ENCODE results near the gene RGS7BP. TPM values are rescaled to one million over a fixed set of nuclear protein-coding genes. Genes with fewer than 3 reads are reported as not detected.
A peak's percentile ranks its signal among the peaks of the same experiment; 100 is the strongest.

The RGS7BP gene
- 1 to 10 TPM; 2.0 to 5.1 TPM for total RNA-seq
- long read RNA-seq, full-length matches to known transcripts = 1 of 1 reads
- long read RNA-seq, partial matches to known transcripts = 0 of 1 reads
- long read RNA-seq, other reads (novel, unspliced or antisense) = 0 of 1 reads

GRCh38 chr5:64505769-64506566, at the start of gene RGS7BP:
Gene RGS7BP (plus strand): TSS chr5:64506015. CDS start chr5:64506625, 610 bp downstream.
- ATAC-seq (peak; percentile 90 to 96), DNase-seq (peak; percentile 48)
- intact Hi-C loops (cut with DNase I) = loop anchor here (5.0 to 10.0 kb wide), 2 partner anchors 89 to 359 kb away; no protein-coding TSS in a partner anchor

GRCh38 chr5:64457846-64458245, 48.0 kb upstream of the RGS7BP start:
- intact Hi-C loops (cut with DNase I) = no loop called here
- ATAC-seq = no peak

GRCh38 chr5:64458948-64459347, 46.9 kb upstream of the RGS7BP start:
- ATAC-seq (no peak), DNase-seq (no peak)
- intact Hi-C loops (cut with DNase I) = no loop called here

More at GRCh38 chr5:64457846-64458245, 48.0 kb upstream of the RGS7BP start:
- DNase-seq = no peak

- ATAC-seq (no peak), DNase-seq (no peak)
- intact Hi-C loops (cut with DNase I) = no loop called here
These were observed 43.4 kb upstream of the RGS7BP start for GRCh38 chr5:64462391-64462790.

- DNase-seq = no peak
- ATAC-seq = no peak
- intact Hi-C loops (cut with DNase I) = no loop called here
These were observed 19.7 kb upstream of the RGS7BP start for GRCh38 chr5:64486163-64486562.

GRCh38 chr5:64487283-64487682, 18.5 kb upstream of the RGS7BP start:
- no peak for ATAC-seq
- DNase-seq = no peak
- intact Hi-C loops (cut with DNase I) = no loop called here

- no peak for ATAC-seq
- no peak for DNase-seq
These were observed 16.0 kb upstream of the RGS7BP start for GRCh38 chr5:64489857-64490256.

GRCh38 chr5:64497386-64497785, 8.4 kb upstream of the RGS7BP start:
- ATAC-seq = peak in 1 of 2 donors; percentile 81

More at GRCh38 chr5:64489857-64490256, 16.0 kb upstream of the RGS7BP start:
- intact Hi-C loops (cut with DNase I) = no loop called here

GRCh38 chr5:64502196-64502595, 3.6 kb upstream of the RGS7BP start:
- DNase-seq (no peak), ATAC-seq (no peak)
- intact Hi-C loops (cut with DNase I) = loop anchor here (10.0 kb wide), 1 partner anchor 93 kb away; no protein-coding TSS in a partner anchor

More at GRCh38 chr5:64497386-64497785, 8.4 kb upstream of the RGS7BP start:
- intact Hi-C loops (cut with DNase I) = no loop called here
- DNase-seq = no peak

GRCh38 chr5:64506567-64507263, 900 bp downstream of the RGS7BP start:
- ATAC-seq (peak; percentile 13 to 24), DNase-seq (no peak)
- intact Hi-C loops (cut with DNase I) = loop anchor here (5.0 to 10.0 kb wide), 2 partner anchors 88 to 359 kb away; no protein-coding TSS in a partner anchor

GRCh38 chr5:64507264-64507605, 1.4 kb downstream of the RGS7BP start:
- intact Hi-C loops (cut with DNase I) = loop anchor here (5.0 to 10.0 kb wide), 2 partner anchors 88 to 360 kb away; no protein-coding TSS in a partner anchor
- DNase-seq = no peak
- peak in 1 of 2 donors; percentile 1 for ATAC-seq

GRCh38 chr5:64509828-64510227, 4.0 kb downstream of the RGS7BP start:
- intact Hi-C loops (cut with DNase I) = loop anchor here (5.0 to 10.0 kb wide), 2 partner anchors 85 to 363 kb away; no protein-coding TSS in a partner anchor
- DNase-seq = no peak
- ATAC-seq = no peak

- ATAC-seq (peak in 1 of 2 donors; percentile 38), DNase-seq (no peak)
- intact Hi-C loops (cut with DNase I) = no loop called here
These were observed 7.7 kb downstream of the RGS7BP start for GRCh38 chr5:64513492-64513891.

GRCh38 chr5:64514612-64515011, 8.8 kb downstream of the RGS7BP start:
- ATAC-seq = peak; percentile 44 to 65
- no peak for DNase-seq
- intact Hi-C loops (cut with DNase I) = no loop called here

GRCh38 chr5:64516216-64516615, 10.4 kb downstream of the RGS7BP start:
- intact Hi-C loops (cut with DNase I) = no loop called here

GRCh38 chr5:64518793-64519192, 13.0 kb downstream of the RGS7BP start:
- DNase-seq (no peak), ATAC-seq (no peak)
- intact Hi-C loops (cut with DNase I) = no loop called here

More at GRCh38 chr5:64516216-64516615, 10.4 kb downstream of the RGS7BP start:
- no peak for ATAC-seq
- DNase-seq = no peak

- no peak for DNase-seq
- intact Hi-C loops (cut with DNase I) = no loop called here
- ATAC-seq = no peak
These were observed 13.4 kb downstream of the RGS7BP start for GRCh38 chr5:64519263-64519662.

GRCh38 chr5:64526734-64527439, 21.1 kb downstream of the RGS7BP start:
- intact Hi-C loops (cut with DNase I) = no loop called here
- ATAC-seq (no peak), DNase-seq (no peak)

GRCh38 chr5:64530076-64530475, 24.3 kb downstream of the RGS7BP start:
- DNase-seq (no peak), ATAC-seq (no peak)
- intact Hi-C loops (cut with DNase I) = no loop called here

All from left cardiac atrium (tissue), 4 donors.